ENCODE measurements around the gene CHRM5. TPM values are rescaled to one million over a fixed set of nuclear protein-coding genes. Genes with fewer than 3 reads are reported as not detected.

CHRM5 gene
- total and polyA plus RNA-seq, 2 of the 8 experiments (the other 6 are each of a cell fraction or from before 2014, with no cell fraction given), result not detected

DNA sequence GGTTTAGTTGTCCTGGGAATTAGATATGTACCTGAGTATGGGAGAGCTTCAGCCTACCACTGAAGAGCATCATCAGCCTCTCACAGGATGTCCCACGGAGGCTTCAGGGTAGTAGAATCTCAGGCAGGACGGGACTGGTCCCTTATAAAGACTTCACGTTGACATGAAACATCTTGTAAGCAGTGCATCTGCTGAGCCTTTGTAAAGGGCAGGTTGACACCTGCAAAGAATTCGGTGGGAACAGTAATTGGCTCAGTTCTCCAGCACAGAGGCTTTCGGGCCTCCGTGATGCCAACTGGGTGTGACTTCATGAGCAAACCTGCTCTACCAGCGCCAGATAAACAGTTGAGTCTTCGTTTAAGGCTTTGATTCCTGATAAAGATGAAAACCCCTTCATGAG is 97.6 kb downstream of the CHRM5 start:
- no peak for FAIRE-seq

More for the DNA sequence above, 97.6 kb downstream of the CHRM5 start:
- POLR2A ChIA-PET (ENCODE audit: partially characterized antibody), result no interaction called here
- Histone ChIP-seq H3K4me1 (replicated peaks in 1 of 4; ENCODE audit: control insufficient read depth in 3 of 4, insufficient read depth in 4 of 4, low read length in 3 of 4) (no peaks in the 10 kb centered on the region), H2BK5ac (ENCODE audit: low read depth, low read length) (no peak overlapping the region), H2BK12ac (ENCODE audit: low read depth, low read length) (no peak overlapping the region), H3K4me3 (ENCODE audit: extremely low read depth in 1 of 4, insufficient read depth in 2 of 4, low read depth in 3 of 4, low read length in 4 of 4) (no peak overlapping the region), H3K79me1 (ENCODE audit: low read depth, low read length) (no peaks in the 10 kb centered on the region), H2BK20ac (ENCODE audit: low read length) (no peak overlapping the region), H3K79me2 (ENCODE audit: control insufficient read depth in 1 of 2, insufficient read depth in 2 of 2, low read length in 2 of 2) (no peaks in the 10 kb centered on the region), H3K23ac (ENCODE audit: insufficient read length) (no peak overlapping the region), H4K20me1 (replicated peaks in 1 of 2; ENCODE audit: control insufficient read depth in 1 of 2, insufficient read depth in 2 of 2, low read length in 2 of 2) (no peaks in the 10 kb centered on the region), H4K91ac (replicated peaks; ENCODE audit: insufficient read length, low read length) (no peak overlapping the region), H3K9me3 (ENCODE audit: insufficient read depth in 2 of 2, low read depth in 1 of 2, low read length in 1 of 2) (no peaks in the 10 kb centered on the region), H4K5ac (ENCODE audit: insufficient read length, low read depth, low read length) (no peak overlapping the region), H3K18ac (ENCODE audit: extremely low read depth, low read length) (no peak overlapping the region), H2AFZ (ENCODE audit: low read length) (no peak overlapping the region), H3K27me3 (replicated peaks in 1 of 4; ENCODE audit: control insufficient read depth in 3 of 4, extremely low read depth in 1 of 4, insufficient read depth in 3 of 4, low read length in 3 of 4) (no peaks in the 10 kb centered on the region), H3K4me2 (ENCODE audit: insufficient read depth in 1 of 2, low read depth in 2 of 2, low read length in 2 of 2) (no peak overlapping the region), H3K56ac (replicated peaks; ENCODE audit: insufficient read length, low read depth, low read length) (no peak overlapping the region), H2BK120ac (replicated peaks; ENCODE audit: low read depth, low read length) (no peak overlapping the region), H3K14ac (ENCODE audit: insufficient read length) (no peak overlapping the region), H3K23me2 (ENCODE audit: low read depth, low read length) (no peaks in the 10 kb centered on the region; the same call in 1 of the 2 replicates), H4K8ac (ENCODE audit: extremely low read depth, insufficient read depth, low read length) (no peak overlapping the region), H3K27ac (ENCODE audit: low read depth, low read length) (no peak overlapping the region), H2BK15ac (ENCODE audit: low read length) (no peak overlapping the region), H3K36me3 (ENCODE audit: control insufficient read depth in 2 of 4, insufficient read depth in 4 of 4, low read length in 3 of 4) (no peaks in the 10 kb centered on the region), H3K9ac (replicated peaks in 1 of 4; ENCODE audit: extremely low read depth in 1 of 4, low read depth in 3 of 4, low read length in 3 of 4) (no peak overlapping the region), H2AK5ac (ENCODE audit: low read depth, low read length) (no peak overlapping the region), H3K4ac (replicated peaks; ENCODE audit: insufficient read length, low read depth, low read length) (no peak overlapping the region)
- CTCF ChIA-PET (ENCODE audit: partially characterized antibody), result interaction anchor here (1.2 kb wide), 1 partner anchor 11 kb away, joined by 3 read pairs; no protein-coding TSS in a partner anchor
- TF ChIP-seq EP300 (IDR thresholded peaks at IDR 0.05; ENCODE audit: borderline replicate concordance in 1 of 2, low read depth in 2 of 2, low read length in 2 of 2), result no peak
- no peak for TF ChIP-seq POLR2A (IDR thresholded peaks at IDR 0.05; ENCODE audit: control extremely low read depth in 1 of 2, low read depth in 2 of 2, low read length in 2 of 2)
- no peak for TF ChIP-seq BRCA1 (IDR thresholded peaks at IDR 0.05; ENCODE audit: low read depth, low read length)
- no peak for TF ChIP-seq BCL11A (IDR thresholded peaks at IDR 0.05; ENCODE audit: low read depth in 2 of 2, low read length in 2 of 2)
- no peak for TF ChIP-seq CHD2 (IDR thresholded peaks at IDR 0.05; ENCODE audit: low read length)
- no peak for TF ChIP-seq TAF7 (optimal IDR thresholded peaks at IDR 0.05; ENCODE audit: borderline replicate concordance, low read depth, low read length)
- TF ChIP-seq, protein P1, sequence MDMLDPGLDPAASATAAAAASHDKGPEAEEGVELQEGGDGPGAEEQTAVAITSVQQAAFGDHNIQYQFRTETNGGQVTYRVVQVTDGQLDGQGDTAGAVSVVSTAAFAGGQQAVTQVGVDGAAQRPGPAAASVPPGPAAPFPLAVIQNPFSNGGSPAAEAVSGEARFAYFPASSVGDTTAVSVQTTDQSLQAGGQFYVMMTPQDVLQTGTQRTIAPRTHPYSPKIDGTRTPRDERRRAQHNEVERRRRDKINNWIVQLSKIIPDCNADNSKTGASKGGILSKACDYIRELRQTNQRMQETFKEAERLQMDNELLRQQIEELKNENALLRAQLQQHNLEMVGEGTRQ (IDR thresholded peaks at IDR 0.05; ENCODE audit: low read length), result no peak
- TF ChIP-seq YY1 (IDR thresholded peaks at IDR 0.05; ENCODE audit: low read depth, low read length), result no peak
- no peak for TF ChIP-seq SUZ12 (IDR thresholded peaks at IDR 0.05; ENCODE audit: low read length)
- no peak for TF ChIP-seq NANOG (IDR thresholded peaks at IDR 0.05; ENCODE audit: insufficient read depth, low read depth, low read length, poor library complexity, severe bottlenecking)
- no peak for TF ChIP-seq RBBP5 (IDR thresholded peaks at IDR 0.05; ENCODE audit: borderline replicate concordance, low read depth, low read length)
- TF ChIP-seq RFX5 (IDR thresholded peaks at IDR 0.05; ENCODE audit: borderline replicate concordance, low read depth, low read length), result no peak
- no peak for TF ChIP-seq JUN (IDR thresholded peaks at IDR 0.05; ENCODE audit: low read depth, low read length)
- 95% methylated on average over 8 of the region's 8 CpGs; no CpG with 5 or more reads in 1 of the 2 experiments for WGBS, 2 experiments (ENCODE audit: extremely low coverage in 1 of 2, insufficient coverage in 1 of 2, insufficient read length in 1 of 2, insufficient replicate concordance in 2 of 2, low coverage in 1 of 2, low lambda C conversion rate in 2 of 2, missing lambda C conversion rate in 1 of 2)
- no peak for DNase-seq (ENCODE audit: low read depth in 1 of 2, low spot score in 2 of 2)
